GM19372 (cell line): ENCODE data around the gene SLC25A6.
"Not testable (repeated sequence)": the region's sequence is repeated elsewhere in the genome, so short reads cannot be mapped to it uniquely, and the experiment has no call there.

Experiments
- ATAC-seq: cut with Tn5 transposase; IDR thresholded peaks from one replicate; pipeline ENCODE4 v1.9.1; 2021; ENCODE audit warnings: mild to moderate bottlenecking, low read depth, moderate library complexity; ENCODE audit not compliant: unreplicated experiment

SLC25A6 gene

DNA sequence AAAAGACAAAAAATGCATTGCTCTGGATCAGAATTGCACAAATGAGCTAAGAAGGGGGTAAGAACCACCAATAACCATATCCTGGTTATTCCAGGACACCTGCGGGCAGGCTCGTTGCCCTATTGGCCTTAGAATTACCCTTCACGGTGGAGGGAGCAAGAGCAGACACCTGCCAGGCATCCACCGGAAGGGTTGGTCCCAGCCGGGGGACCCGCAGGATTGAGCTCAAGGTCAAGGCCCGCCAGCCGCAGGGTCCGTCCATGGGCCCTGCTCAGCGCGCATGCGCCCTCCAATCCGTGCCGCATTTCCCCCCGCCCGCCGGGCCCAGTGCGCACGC is 575 bp downstream of the SLC25A6 start:
- ATAC-seq: no peak

DNA sequence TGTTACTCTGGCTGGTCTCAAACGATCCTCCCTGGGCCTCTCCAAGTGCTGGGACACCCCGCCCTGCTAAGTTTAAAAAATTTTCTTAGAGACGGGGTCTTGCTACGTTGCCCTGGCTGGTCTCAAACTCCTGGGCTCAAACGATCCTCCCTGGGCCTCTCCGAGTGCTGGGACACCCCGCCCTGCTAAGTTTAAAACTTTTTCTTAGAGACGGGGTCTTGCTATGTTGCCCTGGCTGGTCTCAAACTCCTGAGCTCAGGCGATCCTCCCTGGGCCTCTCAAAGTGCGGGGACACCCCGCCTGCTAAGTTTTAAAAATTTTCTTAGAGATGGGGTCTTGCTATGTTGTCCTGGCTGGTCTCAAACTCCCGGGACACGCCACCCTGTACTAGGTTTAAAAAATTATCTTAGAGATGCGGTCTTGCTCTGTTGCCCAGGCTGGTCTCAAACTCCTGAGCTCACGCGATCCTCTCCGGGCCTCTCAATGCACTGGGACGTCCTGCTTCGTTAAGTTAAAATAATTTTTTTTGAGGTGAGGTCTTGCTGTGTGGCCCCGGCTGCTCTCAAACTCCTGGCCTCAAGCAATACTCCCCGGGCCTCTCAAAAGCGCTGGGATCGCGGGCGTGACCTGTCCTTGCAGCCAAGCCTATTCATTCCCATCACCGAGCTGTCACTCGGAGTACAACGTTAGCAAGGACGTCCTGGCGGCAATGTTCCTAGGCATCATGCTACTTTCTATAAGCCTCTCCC is 1.1 kb downstream of the SLC25A6 start:
- no peak for ATAC-seq

DNA sequence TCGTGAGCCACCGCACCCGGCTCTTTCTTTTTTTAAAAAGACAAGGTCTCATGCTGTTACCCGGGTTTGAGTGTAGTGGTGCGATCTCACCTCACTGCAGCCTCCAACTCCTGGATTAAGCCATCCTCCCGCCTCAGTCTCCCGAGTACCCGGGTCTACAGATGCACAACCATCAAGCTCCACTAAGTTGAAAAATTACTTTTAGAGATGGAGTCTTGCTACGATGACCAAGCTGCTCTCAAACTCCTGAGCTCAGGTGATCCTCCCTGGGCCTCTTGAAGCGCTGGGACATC is 2.0 kb downstream of the SLC25A6 start:
- ATAC-seq: no peak

GRCh38 chrX:1389181-1389992 is 2.5 kb downstream of the SLC25A6 start:
- ATAC-seq: no peak

DNA sequence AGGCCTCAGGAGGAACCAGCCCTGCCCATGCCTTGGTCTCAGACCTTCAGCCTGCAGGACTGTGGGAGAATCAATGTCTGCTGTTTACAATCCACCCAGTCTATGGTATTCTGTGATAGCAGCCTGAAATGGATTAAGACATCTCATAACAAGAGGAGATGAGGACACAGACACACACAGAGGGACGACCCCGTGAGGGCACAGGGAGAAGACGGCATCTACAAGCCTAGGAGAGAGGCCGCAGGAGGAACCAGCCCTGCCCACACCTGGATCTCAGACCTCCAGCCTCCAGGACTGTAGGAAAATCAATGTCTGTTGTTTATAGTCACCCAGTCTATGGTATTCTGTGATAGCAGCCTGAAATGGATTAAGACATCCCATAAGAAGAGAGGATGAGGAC is 3.3 kb downstream of the SLC25A6 start:
- ATAC-seq: no peak

GRCh38 chrX:1387141-1387776 is 4.7 kb downstream of the SLC25A6 start:
- no peak for ATAC-seq

- ATAC-seq: no peak
Observed at GRCh38 chrX:1386338-1387127, 5.4 kb downstream of the SLC25A6 start.

- ATAC-seq: no peak
Observed at GRCh38 chrX:1385253-1386223, 6.4 kb downstream of the SLC25A6 start.

- ATAC-seq: no peak
Observed at GRCh38 chrX:1384658-1385252, 7.2 kb downstream of the SLC25A6 start.

GRCh38 chrX:1380672-1381233 is 11.2 kb downstream of the SLC25A6 start:
- no peak for ATAC-seq

DNA sequence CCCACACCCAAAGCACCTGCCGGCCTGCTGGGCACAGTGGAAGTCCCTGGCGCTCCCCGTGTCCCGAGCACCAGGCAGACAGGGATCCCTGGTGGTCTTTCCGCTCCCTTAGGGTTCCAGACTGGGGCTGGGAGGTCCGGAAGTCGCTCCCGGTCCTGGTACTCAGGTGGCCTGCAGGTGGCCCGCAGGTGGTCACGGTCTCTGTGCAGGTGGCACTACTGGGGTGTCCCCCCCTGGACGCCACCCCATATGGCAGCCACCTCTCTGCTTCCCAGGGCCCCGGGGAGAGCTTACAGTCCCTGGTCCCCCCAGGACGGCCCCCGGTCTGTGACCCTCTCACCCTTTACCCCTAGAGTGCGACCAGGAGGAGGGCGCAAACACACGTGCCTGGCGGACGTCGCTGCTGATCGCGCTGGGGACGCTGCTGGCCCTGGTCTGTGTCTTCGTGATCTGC is 13.6 kb downstream of the SLC25A6 start:
- ATAC-seq: no peak

GRCh38 chrX:1368385-1368698 is 23.6 kb downstream of the SLC25A6 start:
- no peak for ATAC-seq

DNA sequence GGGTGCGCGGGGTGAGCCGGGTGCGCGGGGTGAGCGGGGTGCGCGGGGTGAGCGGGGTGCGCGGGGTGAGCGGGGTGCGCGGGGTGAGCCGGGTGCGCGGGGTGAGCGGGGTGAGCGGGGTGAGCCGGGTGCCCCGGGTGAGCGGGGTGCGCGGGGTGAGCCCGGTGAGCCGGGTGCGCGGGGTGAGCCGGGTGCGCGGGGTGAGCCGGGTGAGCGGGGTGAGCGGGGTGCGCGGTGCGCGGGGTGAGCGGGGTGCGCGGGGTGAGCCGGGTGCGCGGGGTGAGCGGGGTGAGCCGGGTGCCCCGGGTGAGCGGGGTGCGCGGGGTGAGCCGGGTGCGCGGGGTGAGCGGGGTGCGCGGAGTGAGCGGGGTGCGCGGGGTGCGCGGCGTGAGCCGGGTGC is 25.6 kb downstream of the SLC25A6 start:
- ATAC-seq: not testable (repeated sequence)

- ATAC-seq: no peak
Observed at GRCh38 chrX:1361910-1362309, 30.0 kb downstream of the SLC25A6 start.

- ATAC-seq: no peak
Observed at GRCh38 chrX:1361275-1361674, 30.6 kb downstream of the SLC25A6 start.

DNA sequence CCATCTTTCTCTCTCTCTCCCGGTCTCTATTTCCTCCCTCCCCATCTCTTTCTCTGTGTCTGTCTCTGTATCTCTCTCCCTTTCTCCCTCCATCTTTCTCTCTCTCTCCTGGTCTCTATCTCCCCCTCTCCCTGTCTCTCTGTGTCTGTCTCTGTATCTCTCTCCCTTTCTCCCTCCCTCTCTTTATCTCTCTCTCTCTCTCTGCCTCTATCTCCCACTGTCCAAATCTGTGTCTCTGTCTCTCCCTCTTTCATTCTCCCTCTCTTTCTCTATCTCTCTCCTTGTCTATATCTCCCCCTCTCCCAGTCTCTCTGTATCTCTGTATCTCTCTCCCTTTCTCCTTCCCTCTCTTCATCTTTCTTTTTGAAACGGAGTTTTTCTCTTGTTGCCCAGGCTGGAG is 31.7 kb downstream of the SLC25A6 start:
- no peak for ATAC-seq

DNA sequence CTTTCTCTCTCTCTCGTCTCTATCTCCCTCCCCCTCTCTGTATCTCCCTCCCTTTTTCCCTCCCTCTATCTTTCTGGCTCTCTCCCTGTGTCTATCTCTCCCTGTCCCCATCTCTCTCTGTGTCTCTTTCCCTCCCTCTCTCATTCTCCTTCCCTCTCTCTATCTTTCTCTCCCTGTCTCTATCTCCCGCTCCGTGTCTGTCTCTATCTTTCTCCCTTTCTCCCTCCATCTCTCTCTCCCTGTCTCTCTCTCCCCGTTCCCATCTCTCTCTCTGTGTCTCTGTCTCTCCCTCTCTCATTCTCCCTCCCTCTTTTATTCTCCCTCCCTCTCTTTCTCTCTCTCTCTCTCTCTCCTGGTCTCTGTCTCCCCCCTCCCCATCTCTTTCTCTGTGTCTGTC is 32.4 kb downstream of the SLC25A6 start:
- no peak for ATAC-seq

- ATAC-seq: no peak
Observed at GRCh38 chrX:1358793-1359476, 33.0 kb downstream of the SLC25A6 start.

DNA sequence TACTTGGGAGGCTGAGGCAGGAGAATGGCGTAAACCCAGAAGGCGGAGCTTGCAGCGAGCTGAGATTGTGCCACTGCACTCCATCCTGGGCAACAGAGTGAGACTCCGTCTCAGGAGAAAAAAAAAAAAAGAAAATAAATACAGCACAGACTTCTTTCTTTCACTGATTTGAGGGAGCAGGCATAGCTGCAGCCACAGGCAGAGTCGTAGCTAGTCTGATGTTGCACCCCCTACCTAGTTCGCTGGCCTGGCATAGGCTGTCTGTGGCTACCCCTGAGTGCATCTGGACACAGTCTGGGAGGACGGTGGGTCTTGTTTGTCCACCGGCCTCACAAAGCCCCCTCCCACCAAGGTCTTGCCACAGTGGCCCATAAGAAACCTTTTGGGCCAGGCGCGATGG is 33.9 kb downstream of the SLC25A6 start:
- ATAC-seq: no peak
